Fibroblast of the conjunctiva (primary cell): ENCODE results near the gene RGPD5.
"Not testable (repeated sequence)": the region's sequence is repeated elsewhere in the genome, so short reads cannot be mapped to it uniquely, and the experiment has no call there.

Experiments
- DNase-seq: peaks from one replicate; pipeline ENCODE4 v3.0.0-alpha.2; 2010; ENCODE audit warnings: low read depth

RGPD5 gene

GRCh38 chr2:109893736-109894135, 99.6 kb downstream of the RGPD5 start:
- not testable (repeated sequence) for DNase-seq

GRCh38 chr2:109894141-109894540, 100.0 kb downstream of the RGPD5 start:
- not testable (repeated sequence) for DNase-seq

DNA sequence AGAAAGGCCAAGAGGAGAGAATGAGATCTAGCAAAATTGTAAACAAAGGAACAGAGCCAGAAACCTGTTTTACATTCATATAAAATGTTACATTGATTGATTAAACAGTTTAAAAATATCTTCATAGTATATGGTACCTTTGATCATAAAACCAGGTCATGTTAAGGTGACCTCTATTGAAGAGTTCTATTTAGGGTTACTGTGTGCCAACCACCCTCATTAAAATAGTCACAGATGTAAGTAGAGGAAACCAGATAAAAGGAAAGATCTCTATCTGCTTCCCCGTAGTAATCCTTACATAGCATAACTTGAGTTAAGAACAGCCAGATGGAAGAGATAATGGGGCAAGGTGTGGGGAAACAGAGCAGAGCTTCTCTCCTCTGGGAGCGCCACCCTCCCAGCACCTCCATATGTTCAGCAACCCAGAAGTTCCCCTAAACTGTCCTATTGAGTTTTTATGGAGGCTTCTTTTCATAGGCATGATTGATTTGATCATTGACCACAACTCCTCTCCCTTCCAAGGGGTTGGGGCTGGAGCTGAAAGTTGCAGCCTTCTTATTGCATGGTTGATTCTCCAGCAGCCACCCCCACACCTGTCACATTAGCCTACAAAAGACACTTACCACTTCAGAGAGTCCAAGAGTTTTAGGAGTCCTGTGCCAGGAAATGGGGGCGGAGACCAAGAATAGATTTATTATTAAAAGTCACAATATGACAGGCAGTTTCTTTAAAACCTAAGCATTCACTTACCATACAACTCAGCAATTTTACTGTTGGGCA, 101.2 kb downstream of the RGPD5 start:
- not testable (repeated sequence) for DNase-seq

GRCh38 chr2:109896212-109896611, 102.1 kb downstream of the RGPD5 start:
- not testable (repeated sequence) for DNase-seq

- DNase-seq = not testable (repeated sequence)
Observed at GRCh38 chr2:109897769-109898461, 103.8 kb downstream of the RGPD5 start.

- DNase-seq = not testable (repeated sequence)
Observed at GRCh38 chr2:109898462-109899336, 104.6 kb downstream of the RGPD5 start, which contains the start of gene LIMS3. Gene LIMS3, plus strand, starts transcription at chr2:109898688. Its CDS starts 41 bp downstream, at chr2:109898729.

GRCh38 chr2:109905796-109906195, 111.7 kb downstream of the RGPD5 start:
- DNase-seq = not testable (repeated sequence)
